NCI-H2196 (cell line): Measurements from ENCODE around the gene RBMS3.

Experiments used
- DNase-seq: peaks from one replicate; lab custom pipeline; 2025; ENCODE audit not compliant: unreplicated experiment; lab: John Stamatoyannopoulos, UW

The RBMS3 gene

GRCh38 chr3:29701326-29701983, 420.6 kb downstream of the RBMS3 start:
- DNase-seq, result no peak

DNA sequence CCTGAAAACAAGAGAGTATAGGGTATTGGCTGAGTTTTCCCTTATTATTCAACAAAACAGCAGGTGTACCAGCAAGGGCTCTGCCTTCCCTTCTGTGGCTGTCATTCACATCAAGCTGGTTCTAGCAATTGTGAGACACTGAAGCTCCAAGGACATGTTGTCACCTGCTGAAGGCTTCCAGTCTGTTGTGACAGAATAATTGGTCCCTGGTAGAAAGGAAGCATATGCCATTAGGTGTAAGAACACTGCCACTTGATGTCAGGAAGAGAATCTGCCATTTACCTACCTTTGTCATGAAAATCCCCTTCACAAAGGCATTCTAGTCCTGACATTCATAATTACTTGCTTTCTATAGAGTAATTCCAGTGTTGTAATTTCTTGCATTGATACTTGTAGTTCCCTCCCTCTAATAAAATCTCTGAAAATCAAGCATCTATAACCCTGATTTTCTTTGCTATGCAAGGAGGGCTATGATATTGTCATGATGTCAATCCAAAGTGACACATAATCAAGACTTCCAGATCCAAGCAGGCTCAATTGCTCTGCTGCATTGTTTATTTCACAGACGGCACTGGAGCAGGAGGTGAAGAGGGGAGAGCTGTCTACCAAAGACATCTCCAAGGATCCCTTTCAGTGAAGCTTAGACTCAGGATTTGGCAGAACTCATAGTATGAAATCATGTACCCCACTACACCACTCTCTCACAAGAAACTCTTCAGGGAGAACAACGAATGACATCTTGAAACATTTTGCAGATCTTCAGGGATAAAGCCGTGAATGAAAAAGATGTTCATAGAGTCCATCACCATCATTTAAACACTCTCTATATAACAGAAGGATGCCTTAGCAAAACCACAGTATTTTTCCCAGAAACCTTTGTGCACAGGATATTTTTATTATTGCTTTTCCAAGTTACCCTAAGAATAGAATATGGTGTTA, 425.3 kb downstream of the RBMS3 start:
- DNase-seq, result no peak

DNA sequence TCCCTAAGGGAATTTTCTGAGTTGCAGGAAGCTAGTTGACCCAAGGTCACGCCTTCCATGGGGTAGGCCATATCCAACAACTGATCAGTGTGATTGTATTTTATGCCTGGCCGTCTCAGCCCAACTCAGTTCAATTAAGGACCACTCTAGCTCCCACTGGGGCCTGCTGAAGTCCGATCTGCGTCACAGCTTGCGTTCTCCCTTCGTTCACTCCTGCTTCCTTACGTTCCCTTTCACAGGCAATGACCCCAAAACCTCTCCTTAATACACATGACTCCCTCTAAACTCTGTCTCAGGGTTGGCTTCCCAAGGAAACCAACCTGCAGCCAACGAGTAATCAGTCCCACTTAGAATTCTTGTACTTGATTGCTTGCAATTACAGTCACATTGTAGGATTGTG, 428.0 kb downstream of the RBMS3 start:
- no peak for DNase-seq

- no peak for DNase-seq
These were observed 430.4 kb downstream of the RBMS3 start for GRCh38 chr3:29711255-29711771.

DNA sequence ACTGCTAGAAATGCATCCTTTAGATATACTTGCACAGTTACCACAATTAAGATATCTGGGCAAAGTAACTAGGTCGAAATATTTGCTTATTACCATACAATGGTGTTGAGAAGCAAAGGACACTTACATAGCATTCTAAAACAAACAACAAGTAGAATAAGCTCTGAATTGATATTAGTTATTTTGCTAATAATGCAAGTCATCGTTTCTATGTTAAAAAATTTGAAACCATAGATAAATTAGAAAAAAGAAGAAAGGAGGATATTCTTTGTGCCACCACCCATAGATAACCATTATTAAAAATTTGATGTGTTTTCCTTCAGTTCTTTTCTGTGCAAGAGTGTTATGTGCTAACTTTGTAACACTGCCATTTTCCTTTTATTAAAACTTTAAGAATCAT, 435.3 kb downstream of the RBMS3 start:
- no peak for DNase-seq

GRCh38 chr3:29718661-29719065, 437.8 kb downstream of the RBMS3 start:
- no peak for DNase-seq

DNA sequence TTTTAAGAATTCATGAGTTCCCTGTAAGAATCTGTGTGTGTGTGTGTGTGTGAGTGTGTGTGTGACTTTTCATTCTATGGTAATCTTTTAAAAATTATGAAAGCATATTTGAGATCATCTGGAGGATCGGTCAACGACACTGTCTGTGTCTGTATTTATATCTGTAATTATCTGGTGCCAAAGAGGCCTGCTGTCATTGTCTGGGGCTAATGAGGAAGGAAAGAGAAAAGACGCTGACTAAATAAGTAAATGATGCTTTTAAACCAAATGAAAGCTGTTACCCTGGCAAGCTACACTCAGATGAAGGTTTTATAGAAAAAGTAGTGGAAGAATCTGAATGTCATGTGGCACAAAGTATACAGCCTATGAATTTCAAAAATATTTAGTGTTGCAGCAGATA, 439.8 kb downstream of the RBMS3 start:
- no peak for DNase-seq

DNA sequence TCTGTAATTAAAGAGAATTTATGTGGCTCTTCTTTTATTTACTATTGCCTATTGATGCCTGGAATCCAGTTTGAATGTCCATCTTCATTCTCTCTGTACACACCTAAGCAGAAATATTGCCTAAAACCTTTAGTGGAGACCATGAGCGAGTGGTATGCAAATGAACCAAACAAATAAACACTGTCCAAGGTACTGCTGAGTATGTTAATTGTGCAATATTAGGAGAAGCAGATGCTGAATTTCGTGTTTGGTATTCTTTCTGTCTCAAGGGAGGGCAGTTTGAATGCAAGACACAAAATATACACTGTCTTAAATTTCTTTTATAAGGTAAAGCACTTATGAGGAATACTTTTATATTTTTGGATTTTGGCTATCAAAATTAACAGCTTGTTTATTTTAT, 440.9 kb downstream of the RBMS3 start:
- no peak for DNase-seq

DNA sequence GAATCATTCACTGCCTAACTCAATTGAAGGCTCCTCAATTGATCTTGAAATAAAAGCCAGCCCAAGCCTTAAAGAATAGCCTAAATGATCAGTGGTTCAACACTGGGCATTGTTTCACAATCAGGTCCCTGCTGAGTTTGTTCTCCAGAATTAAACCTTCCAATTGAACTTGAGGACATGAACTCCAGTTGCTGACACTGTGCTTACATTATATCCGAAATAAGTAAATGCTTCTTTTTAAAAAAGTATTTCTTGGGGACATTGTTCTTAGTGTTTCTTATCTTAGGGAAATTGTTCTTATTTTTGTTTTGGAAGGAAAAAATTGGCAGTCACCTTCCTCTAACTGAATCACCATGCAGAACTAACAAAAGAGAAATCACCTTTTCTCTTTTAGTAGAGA, 450.2 kb downstream of the RBMS3 start:
- DNase-seq, result no peak

DNA sequence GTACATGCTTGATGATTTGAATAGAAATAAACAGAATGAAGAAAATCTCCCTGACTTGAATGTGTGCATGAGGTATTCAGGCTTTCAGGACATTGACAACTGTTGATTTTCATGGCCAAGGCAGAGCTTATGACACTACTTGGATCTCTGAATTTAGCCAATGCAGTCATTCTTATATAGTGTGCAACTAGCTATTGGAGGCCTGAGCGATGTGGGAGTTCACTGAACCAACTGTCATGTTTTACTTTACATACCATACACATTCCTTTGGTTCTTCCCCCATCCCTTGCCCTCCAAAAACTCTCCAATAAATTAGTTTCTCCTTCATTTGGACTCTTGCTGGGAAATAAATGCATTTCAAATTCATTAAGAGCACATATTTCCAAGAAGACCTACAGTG, 460.4 kb downstream of the RBMS3 start:
- DNase-seq, result no peak

DNA sequence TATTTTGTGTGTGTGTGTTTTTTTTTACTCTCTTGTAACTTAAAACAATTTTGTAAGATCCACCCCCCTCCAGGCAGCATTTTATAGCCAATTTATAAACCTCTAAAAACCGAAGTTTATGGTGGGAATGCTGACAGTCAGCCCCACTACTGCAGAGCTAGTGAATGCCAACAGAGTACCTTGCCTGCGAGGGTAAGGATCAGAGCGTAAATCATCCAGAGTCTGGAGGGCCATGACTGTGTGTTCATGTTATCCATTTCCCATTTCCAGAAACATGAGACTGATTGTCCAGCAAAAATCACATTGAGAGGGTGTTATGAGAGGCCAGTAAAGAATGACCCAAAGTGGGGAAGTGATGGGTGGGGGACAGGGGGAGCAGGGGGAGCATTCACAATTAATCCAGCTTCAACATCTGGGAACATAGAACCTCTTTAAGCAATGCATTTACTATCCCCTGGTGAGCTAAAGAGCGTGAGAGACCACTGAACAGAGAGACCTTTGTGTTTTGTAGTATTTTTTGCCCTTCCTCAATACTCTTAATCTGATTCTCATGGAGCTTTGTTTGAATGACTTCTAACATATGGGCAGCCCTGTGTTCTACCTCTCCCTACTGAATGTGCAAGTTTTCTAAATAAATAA, 464.5 kb downstream of the RBMS3 start:
- DNase-seq, result no peak

GRCh38 chr3:29746163-29746760, 465.4 kb downstream of the RBMS3 start:
- no peak for DNase-seq

DNA sequence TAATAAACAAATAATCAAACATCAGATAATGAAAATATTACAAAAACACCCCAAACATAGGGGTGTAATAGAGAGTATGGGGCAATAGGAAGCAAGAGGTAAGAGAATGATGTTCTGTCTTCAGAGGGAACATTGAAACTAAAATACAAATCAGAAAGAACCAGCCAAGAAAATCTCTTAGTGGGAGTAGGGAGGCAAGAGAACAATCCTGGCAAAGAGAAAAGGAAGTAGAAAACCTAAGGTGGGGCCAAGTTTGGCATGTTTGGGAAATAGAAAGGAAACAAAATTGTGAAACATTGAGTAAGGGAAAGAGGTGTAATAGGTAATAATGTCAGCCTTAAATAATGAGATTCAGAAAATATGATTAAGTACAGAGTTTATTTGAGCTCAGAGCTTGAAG, 467.1 kb downstream of the RBMS3 start:
- no peak for DNase-seq

GRCh38 chr3:29751647-29752314, 470.9 kb downstream of the RBMS3 start:
- no peak for DNase-seq

- DNase-seq, result no peak
These were observed 473.5 kb downstream of the RBMS3 start for GRCh38 chr3:29754346-29754745.

DNA sequence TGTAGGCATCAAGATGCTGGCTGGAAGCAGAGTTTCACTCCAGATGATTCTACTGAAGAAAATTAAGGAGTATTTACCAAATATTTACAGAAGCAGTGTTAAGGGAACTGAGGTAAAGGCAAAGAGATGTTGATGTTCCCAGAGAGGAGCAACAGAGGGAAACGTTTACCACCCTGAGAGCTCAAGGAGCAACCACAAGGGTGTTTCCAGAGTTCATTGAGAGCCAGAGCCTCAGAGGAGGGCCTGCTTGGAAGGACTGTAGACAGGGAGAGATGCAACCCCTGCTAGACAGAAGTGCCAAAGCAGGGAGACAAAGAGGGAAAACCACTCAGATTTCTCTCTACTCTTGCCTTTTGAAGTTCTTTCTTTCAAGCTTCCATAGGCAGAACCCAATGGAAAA, 474.5 kb downstream of the RBMS3 start:
- DNase-seq, result no peak

- DNase-seq, result no peak
These were observed 476.3 kb downstream of the RBMS3 start for GRCh38 chr3:29757054-29757777.

DNA sequence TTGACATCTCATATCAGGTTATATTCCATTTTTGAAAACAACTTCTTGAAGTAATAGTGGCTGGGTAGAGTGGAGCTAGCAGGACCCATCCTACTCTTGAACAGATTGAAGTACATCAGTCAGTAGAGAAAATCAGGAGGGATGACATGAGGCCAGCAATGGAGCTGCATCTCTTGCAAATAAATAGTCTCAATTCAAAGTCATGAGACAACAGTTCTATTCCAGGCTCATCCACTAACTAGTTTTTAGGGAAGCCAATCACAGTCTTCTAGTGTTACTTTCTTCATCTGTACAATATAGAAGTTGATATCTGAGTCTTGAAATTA, 477.2 kb downstream of the RBMS3 start:
- DNase-seq, result no peak

DNA sequence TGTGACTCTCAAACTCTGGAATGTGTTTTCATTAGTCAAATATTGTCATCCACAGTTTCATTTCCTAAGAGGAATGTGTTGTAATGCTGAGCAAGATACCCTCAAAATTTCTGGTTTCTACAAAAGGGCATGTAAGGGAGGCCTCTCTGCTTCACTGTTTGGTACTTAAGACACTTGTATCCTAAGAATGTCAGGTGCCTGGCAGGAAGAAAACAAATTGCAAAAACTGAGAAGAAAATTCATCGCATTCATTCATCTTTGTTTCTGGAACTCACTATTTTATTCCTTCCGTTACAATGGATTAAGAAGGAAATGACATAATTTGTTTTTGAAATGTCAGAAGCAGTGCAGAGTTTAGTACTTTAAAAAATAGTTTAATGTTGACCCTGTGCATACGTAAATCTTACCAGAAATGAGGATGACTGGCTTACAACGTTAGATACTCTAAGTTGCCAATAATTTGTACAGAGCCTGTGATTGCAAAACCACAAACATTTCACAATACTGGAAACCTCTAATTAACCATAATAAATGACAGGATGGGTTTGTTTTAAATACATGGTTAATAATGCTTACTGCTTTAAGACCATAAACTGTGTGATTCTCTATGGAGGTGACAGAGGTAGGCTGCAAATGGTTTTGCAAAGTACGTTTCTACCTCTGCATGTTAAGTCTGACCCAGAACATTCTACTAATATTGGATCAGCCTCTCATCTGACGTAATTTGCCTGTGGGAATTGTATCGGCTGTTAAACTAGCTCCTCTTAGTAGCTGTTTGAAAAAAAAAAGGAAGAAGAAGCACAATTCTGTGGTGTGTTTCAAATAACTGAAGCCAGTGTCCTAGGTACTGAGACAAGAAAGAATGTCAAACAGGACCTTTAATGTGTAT, 477.8 kb downstream of the RBMS3 start:
- DNase-seq, result no peak
